HUES48 (cell line): ENCODE measurements around the gene TXN2.
"Not testable (repeated sequence)": the region's sequence is repeated elsewhere in the genome, so short reads cannot be mapped to it uniquely, and the experiment has no call there.

Source experiments
- H3K27ac ChIP-seq: one replicate; pipeline ENCODE4 v1.7.0; 2013; ENCODE audit warnings: low read depth, low read length, inconsistent platforms
- H3K27me3 ChIP-seq: 2 replicates; pipeline ENCODE4 v1.6.1; 2013; ENCODE audit warnings: mild to moderate bottlenecking, low read length; ENCODE audit not compliant: control insufficient read depth, insufficient read depth
- H3K36me3 ChIP-seq: 2 replicates; pipeline ENCODE4 v1.6.1; 2013; ENCODE audit warnings: low read length; ENCODE audit not compliant: control insufficient read depth, insufficient read depth
- H3K4me1 ChIP-seq: 2 replicates; pipeline ENCODE4 v1.6.1; 2013; ENCODE audit warnings: mild to moderate bottlenecking, low read length; ENCODE audit not compliant: control insufficient read depth, insufficient read depth
- H3K4me3 ChIP-seq: 2 replicates; pipeline ENCODE4 v1.5.1; 2013; ENCODE audit warnings: mild to moderate bottlenecking, low read depth, low read length
- H3K9ac ChIP-seq: 2 replicates; pipeline ENCODE4 v1.6.1; 2013; ENCODE audit warnings: mild to moderate bottlenecking, low read depth, low read length, moderate library complexity
- H3K9me3 ChIP-seq: 2 replicates; pipeline ENCODE4 v1.6.1; 2013; ENCODE audit warnings: low read length; ENCODE audit not compliant: control insufficient read depth, insufficient read depth

Gene TXN2

DNA sequence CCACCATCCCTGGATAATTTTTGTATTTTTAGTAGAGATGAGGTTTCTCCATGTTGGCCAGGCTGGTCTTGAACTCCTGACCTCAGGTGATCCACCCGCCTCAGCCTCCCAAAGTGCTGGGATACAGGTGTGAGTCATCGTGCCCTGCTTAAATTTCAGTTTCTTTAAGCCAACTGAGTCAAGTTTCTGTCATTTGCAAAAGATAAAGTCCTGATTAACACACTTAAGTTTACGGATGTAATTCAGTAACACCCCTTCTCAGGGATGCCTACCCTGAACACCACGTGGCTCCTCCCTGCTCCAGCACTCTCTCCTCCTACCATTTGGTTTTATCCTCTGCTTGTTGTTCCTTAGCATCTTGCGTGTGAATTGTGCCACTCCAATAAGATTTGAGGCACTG is 57.0 kb downstream of the TXN2 start:
- not testable (repeated sequence) for H3K9ac ChIP-seq, H3K27ac ChIP-seq, H3K4me3 ChIP-seq

DNA sequence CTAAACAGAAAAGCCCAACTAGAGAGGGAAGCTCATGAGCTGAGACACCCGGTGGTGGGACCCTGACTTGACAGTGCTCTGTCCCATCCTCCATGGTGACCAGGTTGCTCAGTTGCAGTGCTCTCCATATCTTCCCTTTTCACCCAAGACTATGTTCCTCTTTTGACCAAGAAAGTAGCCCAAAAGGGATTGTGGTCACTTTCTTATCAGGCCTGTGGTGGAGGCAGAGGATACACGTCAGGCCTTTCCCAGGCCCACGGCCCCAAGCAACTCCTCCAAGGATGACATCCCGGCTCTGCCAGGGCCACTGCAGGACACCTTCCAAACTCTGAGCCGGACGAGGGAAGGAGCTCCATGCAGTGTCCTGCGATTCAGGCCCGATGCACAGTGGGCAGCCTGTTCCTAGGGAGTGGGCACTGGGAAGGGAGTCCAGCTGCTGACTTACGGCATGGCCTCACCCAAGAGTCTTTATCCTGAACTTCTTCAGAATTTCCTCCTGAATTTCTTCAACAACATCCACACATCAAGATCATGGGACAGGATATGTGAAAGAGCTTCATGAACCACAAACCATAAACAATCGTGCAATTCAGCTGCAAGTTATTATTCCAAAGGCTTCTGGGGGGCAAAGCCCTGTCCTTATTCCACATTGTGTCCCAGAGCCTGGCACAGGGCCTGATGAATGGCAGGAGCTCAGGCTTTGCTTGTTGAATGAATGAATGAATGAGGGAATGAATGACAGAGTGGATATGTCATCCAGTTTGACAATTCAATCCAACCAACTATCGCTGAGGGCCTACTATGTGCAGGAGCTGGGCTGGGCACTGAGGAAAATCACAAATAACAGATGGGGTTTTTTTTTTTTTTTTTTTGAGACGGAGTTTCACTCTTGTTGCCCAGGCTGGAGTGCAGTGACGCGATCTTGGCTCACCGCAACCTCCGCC is 57.7 kb downstream of the TXN2 start:
- peaks cover 13% of the 10 kb centered on the region for H3K4me1 ChIP-seq
- no peak overlapping the region for H3K27ac ChIP-seq
- no peak overlapping the region for H3K9ac ChIP-seq
- no peak overlapping the region for H3K4me3 ChIP-seq
- H3K27me3 ChIP-seq, result no peaks in the 10 kb centered on the region
- H3K9me3 ChIP-seq, result no peaks in the 10 kb centered on the region
- H3K36me3 ChIP-seq, result no peaks in the 10 kb centered on the region

More for the DNA sequence above, 57.0 kb downstream of the TXN2 start:
- not testable (repeated sequence) for H3K27me3 ChIP-seq, H3K36me3 ChIP-seq, H3K9me3 ChIP-seq, H3K4me1 ChIP-seq

DNA sequence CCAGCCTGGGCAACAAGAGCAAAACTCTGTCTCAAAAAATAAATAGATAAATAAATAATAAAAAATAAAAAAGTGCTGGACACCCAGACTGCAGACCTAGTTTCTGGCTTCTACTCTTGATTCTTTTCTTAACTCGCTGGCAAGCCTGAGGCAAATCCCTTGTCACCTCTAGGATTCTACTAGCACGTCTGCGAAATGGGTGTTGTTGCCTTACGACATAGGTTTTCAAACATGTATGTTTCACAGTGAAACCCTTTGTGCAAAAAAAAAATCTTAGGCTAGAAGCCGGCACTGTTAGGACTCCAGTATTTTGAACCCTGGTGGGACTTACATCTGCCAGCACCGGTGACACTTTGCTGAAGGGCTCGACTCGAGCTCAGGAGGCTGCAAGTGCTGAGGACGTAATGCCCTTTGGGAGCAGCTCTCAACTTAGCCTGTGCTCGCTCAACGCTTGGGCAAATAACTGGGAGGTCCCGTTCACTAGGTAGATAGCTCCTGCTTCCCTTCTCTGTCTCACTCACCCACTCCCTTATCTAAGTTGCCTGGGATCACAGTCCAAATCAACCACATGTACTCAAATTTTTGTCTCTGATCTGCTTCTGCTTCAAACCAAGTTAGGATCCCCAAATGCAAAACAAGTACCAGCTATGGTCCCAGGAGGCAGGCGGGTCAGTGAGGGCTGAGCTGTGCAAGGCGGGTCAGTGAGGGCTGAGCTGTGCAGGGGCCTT is 59.0 kb downstream of the TXN2 start:
- H3K9me3 ChIP-seq, result no peaks in the 10 kb centered on the region
- H3K36me3 ChIP-seq, result no peaks in the 10 kb centered on the region
- H3K27me3 ChIP-seq, result no peaks in the 10 kb centered on the region
- H3K27ac ChIP-seq, result no peak overlapping the region
- H3K4me1 ChIP-seq, result peaks cover 13% of the 10 kb centered on the region
- no peak overlapping the region for H3K9ac ChIP-seq
- H3K4me3 ChIP-seq, result no peak overlapping the region

DNA sequence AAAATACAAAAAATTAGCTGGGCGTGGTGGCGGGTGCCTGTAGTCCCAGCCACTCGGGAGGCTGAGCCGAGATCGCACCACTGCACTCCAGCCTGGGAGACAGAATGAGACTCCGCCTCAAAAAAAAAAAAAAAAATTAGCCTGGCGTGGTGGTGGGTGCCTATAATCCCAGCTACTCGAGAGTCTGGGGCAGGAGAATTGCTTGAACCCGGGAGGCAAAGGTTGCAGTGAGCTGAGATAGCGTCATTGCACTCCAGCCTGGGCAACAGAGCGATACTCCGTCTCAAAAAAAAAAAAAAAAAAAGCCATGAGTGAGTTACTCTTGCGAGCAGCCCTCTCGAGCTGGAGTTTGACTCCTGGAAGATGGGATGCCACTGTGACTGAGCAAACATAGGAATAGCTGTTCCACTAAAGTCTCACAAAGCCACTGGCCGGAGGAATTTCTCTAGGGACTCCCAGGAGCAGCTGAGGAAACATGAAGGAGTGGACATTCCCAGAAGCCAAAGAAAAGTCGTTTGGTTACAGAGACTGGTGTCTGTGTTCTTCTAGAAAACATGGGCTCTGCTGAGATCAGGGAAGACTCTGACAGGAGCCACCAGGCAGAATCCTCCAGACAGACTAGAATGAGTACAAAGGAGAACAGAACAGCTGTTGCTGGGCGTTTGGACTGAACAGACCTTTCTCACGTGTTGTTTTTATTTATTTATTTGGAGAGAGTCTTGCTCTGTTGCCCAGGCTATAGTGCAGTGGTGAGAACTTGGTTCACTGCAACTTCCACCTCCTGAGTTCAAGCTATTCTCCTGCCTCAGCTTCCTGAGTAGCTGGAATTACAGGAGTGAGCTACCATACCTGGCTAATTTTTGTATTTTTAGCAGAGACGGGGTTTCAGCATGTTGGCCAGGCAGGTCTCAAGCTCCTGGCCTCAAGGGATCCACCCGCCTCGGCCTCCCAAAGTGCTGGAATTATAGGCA is 61.2 kb downstream of the TXN2 start:
- Histone ChIP-seq H3K4me1 (peaks cover 6% of the 10 kb centered on the region; the same call in 1 of the 2 replicates), H3K9me3 (no peaks in the 10 kb centered on the region), H3K36me3 (no peaks in the 10 kb centered on the region), H3K27me3 (no peaks in the 10 kb centered on the region), H3K9ac (no peak overlapping the region), H3K27ac (no peak overlapping the region), H3K4me3 (no peak overlapping the region)

DNA sequence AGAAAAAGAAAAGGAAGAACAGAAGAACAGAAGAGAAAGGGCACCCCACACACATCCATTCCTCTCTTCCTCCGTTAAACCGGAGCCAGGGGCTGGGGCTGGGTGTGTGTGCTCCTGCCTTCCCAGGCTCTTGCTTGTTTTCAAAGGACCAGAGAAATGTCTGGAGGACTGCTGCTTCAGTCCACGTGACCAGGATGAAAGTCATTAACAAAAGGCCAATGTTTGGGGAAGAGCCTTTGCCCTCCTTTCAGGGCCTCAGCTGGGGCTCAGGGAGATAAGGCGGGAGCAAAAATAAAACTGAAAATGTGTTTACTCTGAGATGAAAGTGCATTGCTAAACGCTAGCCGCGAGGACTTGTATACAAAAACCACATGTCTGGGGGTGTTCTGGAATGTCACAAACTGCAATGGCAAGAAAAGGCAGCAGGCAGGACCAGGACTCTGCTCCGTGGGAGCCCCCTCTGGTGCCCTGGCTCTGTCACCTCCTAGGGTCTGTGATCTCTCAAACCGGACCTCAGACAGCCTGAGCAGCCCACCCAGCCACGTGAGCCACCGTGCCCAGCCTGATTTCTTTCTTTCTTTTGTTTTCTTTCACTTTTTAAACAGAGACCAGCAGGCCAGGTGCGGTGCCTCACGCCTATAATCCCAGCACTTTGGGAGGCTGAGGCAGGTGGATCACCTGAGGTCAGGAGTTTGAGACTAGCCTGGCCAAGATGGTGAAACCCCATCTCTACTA is 62.1 kb downstream of the TXN2 start:
- Histone ChIP-seq H3K9ac (0 out of 2 replicates have a peak overlapping the region, but pooled peaks have one; percentile 3), H3K4me3 (no peak overlapping the region), H3K9me3 (no peaks in the 10 kb centered on the region), H3K27ac (peak overlapping the region; percentile 72), H3K27me3 (no peaks in the 10 kb centered on the region), H3K4me1 (peaks cover 6% of the 10 kb centered on the region; the same call in 1 of the 2 replicates), H3K36me3 (no peaks in the 10 kb centered on the region)

DNA sequence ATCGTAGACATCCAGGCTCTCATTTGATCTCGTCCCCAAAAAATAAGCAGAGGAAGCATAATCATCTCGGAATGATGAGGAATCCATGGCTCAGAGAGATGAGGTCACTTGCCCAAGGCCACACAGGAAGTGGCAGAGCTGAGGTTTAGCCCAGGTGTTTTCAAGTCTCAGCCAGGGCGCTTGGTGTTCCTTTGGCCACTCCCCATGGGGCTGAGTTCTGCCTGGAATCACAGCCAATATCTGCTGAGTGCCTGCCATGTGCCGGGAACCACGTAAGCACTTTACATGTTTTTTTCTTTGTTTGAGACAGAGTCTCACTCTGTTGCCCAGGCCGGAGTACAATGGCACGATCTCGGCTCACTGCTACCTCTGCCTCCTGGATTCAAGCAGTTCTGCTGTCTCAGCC is 64.2 kb downstream of the TXN2 start:
- Histone ChIP-seq H3K27me3 (no peaks in the 10 kb centered on the region), H3K36me3 (no peaks in the 10 kb centered on the region), H3K4me1 (peaks cover 6% of the 10 kb centered on the region; the same call in 1 of the 2 replicates), H3K9me3 (no peaks in the 10 kb centered on the region), H3K9ac (no peak overlapping the region), H3K27ac (no peak overlapping the region), H3K4me3 (no peak overlapping the region)
